NCI-H748 (cell line): Measurements from ENCODE around the gene HIVEP2.

Experiments
- DNase-seq: peaks from one replicate; lab custom pipeline; 2025; ENCODE audit not compliant: unreplicated experiment; lab: John Stamatoyannopoulos, UW

The HIVEP2 gene

DNA sequence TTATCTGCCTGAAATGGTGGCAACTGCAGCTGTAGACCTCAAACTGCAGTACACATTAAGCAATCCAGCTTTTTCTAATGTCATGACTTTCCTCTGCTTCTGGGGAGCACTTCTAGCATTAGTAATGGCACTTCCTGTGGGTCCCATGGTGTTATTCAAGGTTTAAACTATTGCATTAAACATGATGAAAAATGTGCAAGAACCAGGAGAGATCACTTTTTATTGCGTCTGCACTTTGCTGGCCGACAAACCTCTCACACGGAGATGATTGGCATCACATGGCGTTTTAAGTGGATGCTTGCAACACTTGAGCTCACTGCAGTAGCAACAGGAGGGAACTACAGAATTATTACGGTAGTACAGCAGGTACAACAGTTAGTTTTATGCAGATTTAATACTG is 148.4 kb downstream of the HIVEP2 start:
- DNase-seq = no peak

DNA sequence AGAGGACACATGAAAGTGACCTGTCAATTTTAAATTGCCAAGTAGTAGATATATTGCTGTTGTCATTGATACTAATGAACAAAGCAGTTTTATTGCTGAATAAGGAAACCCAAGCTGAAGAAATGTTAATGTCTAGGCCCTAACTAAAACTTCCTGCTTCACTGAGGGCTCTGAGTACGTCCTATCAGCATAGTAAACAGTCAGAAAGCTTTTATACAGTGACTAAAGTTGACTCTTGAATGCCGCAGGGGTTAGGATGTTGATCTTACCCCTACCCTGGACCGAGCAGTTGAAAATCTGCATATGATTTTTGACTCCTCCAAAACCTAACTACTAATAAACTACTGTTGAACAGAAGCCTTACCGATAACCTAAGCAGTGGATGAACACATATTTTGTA is 149.0 kb downstream of the HIVEP2 start:
- DNase-seq = no peak

- DNase-seq = no peak
These were observed 150.6 kb downstream of the HIVEP2 start for GRCh38 chr6:142794424-142794823.

GRCh38 chr6:142790257-142790656 is 154.7 kb downstream of the HIVEP2 start:
- no peak for DNase-seq

GRCh38 chr6:142787422-142787821 is 157.6 kb downstream of the HIVEP2 start:
- no peak for DNase-seq

DNA sequence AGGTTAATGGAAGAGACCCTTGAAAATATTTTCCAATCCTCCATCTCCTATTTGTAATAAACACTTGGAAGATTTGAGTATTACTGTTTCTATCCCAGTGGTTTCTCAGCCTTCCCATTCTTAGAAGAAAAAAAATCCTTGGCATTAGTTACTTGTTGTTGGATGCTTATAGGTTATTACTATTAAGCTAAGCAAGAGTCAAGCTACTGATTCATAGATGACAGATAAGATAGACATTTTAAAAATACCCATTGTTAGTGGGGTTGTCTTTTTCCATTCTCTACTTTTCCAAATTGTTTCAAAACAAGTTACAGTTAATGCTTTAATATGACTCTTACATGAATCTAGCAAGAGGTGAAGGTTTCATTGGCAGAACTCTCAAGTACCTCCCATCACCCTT is 158.5 kb downstream of the HIVEP2 start:
- no peak for DNase-seq

DNA sequence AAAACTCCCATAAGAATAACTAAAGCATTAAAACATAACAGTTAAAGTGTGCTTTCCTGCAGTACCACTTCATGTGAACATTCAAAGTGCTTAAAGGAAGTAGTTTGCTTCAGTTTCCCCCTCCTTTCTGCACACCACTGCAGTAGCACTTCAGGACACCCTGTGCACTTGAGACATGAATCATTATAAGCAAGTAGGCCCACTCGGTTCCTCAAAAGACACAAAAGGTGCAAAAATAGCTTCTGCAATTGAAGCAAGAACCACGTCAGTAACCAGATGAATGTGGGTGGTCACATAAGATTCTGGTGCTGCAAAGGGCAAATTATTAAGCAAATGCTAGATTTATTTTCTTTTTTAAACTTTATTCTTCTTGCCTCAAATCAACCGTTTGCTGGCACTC is 160.6 kb downstream of the HIVEP2 start:
- DNase-seq = no peak

DNA sequence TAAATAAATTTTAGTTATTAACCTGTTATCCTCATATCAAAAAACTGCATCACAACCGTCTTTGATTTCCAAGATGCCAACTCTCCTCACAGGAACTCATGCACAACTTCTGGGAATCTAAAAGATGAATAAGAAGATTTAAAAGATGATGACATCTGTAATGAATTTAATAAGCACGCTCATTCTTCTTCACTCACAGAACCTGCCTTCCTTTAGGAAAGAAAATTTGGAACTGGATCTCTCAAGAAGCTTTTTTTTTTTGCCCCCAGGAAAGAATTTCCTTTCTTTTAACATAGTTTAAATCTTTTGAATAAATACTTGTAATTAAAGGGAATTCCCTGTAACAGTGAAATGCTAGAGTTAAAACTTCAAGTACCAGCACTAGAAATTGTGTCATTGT is 161.5 kb downstream of the HIVEP2 start:
- no peak for DNase-seq

GRCh38 chr6:142781129-142781528 is 163.8 kb downstream of the HIVEP2 start:
- no peak for DNase-seq

DNA sequence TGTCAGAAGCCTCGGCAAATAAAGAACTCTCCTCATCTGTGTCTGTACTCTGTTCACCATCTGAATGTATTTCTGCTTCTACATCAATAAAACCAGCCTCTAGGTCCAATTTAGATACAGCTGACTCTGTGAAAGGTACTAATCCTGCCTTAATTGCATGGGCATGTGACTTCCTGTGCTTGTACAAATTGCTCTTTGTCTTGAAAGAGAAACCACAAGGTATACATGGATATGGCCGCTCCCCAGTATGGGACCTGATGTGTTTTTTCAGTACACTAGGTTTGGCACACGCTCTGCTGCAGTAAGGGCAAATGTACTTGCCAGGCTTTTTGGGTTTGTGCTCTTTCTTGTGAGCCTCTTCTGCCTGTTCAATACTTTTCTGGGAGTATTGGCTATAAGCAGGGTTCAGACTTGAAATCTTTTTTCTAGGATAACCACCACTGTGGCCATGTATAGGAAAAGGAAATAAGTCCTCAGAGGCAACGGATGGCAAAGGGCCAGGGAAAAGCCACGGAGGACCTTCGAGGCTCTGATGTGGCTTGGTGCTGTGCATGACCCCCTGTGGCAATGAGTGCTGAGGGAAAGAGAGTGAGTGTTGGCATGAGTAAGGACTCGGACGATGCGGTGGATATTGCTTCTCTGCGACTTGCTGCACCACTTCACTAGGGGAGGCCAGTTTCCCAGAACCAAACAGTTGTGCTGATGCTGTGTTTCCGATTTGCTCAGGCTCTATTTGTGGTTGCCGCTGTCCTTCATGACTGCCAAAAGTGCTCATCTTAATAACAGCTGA is 170.9 kb downstream of the HIVEP2 start:
- no peak for DNase-seq

GRCh38 chr6:142773324-142773723 is 171.7 kb downstream of the HIVEP2 start:
- DNase-seq = no peak

- DNase-seq = no peak
These were observed 173.8 kb downstream of the HIVEP2 start for GRCh38 chr6:142771162-142771561.

DNA sequence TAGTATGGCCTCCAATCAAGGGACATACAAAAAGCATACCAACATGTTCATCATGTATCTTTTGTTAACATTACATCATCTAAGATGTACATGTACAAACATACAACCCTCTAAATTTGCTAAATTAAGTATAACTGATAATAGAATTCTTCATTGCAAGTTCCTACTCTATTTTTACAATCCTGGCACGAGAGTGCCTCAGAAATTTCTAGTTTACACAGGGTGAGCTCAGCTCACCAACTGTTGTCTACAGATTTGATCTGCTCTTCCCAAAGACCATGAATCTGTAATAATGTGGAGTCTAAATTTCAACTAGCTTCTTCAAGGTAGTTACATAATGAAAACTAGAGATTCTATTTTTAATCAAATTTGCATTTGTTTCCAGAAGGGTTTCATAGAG is 179.7 kb downstream of the HIVEP2 start:
- DNase-seq = no peak

DNA sequence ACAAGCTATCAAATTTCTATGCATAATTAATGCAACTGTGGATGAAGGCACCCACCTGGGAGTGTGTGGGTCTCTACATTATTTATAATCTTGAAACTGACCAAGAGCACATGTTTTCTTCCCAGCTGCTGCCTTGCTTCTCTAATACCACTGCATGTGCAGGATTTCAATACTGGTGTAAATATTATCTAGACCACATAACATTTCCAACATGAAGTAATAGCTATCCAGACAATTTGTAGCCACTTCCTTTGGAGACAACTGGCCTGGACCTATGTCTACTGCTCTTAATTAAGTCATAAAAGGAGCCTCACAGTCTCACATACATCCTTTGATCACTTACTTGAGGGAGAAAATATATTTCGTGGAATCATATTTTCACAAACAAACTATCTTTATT is 180.7 kb downstream of the HIVEP2 start:
- no peak for DNase-seq

- no peak for DNase-seq
These were observed 181.8 kb downstream of the HIVEP2 start for GRCh38 chr6:142763205-142763604.

- no peak for DNase-seq
These were observed 183.2 kb downstream of the HIVEP2 start for GRCh38 chr6:142761756-142762155.

- no peak for DNase-seq
These were observed 184.8 kb downstream of the HIVEP2 start for GRCh38 chr6:142760152-142760551.

DNA sequence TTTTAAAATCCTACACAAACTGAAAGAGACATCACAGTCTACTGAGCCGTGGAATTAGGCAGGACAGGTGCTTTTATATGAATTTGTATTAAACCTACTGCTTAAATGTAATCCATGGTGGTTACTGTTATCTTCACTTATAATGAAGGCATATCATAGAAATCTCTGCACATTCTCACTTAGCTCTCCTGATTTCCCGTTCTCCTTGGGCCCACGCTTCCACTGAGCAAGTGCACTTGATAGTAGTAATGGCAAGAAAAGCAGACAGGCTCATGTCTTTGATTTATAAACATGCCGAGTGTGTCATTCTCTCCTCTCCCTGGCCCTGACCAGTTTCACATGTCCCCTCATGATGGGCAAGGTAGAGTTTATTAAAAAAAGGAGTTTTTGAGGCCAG is 186.3 kb downstream of the HIVEP2 start:
- no peak for DNase-seq

GRCh38 chr6:142757852-142758628 is 186.9 kb downstream of the HIVEP2 start:
- DNase-seq = no peak

- no peak for DNase-seq
These were observed 188.8 kb downstream of the HIVEP2 start for GRCh38 chr6:142756215-142756630.

- no peak for DNase-seq
These were observed 191.8 kb downstream of the HIVEP2 start for GRCh38 chr6:142753196-142753595.

GRCh38 chr6:142752348-142752747 is 192.6 kb downstream of the HIVEP2 start:
- DNase-seq = no peak
